Activated CD4-positive, alpha-beta memory T cell treated with anti-CD3 and anti-CD28 coated beads, Interleukin-2, amount 10 ng/mL, durations not matched to agents 7 days and 5 days (primary cell): Measurements from ENCODE around the gene HK2. TPM values are rescaled to one million over a fixed set of nuclear protein-coding genes. Genes with fewer than 3 reads are reported as not detected.
"Not testable (repeated sequence)": the region's sequence is repeated elsewhere in the genome, so short reads cannot be mapped to it uniquely, and the experiment has no call there.

ENCODE experiments used
- CTCF ChIA-PET: fragments of 350-600 bp; sonication (Branson Sonifier 250); formaldehyde crosslinking; loops from one replicate; lab custom pipeline; 2021; ENCODE audit warnings: antibody characterized with exemption, inconsistent platforms; lab: Charles Lee
- POLR2A ChIA-PET: fragments of 350-600 bp; sonication (Branson Sonifier 250); formaldehyde crosslinking; loops from one replicate; lab custom pipeline; 2021; ENCODE audit warnings: antibody characterized with exemption; lab: Charles Lee
- DNase-seq: peaks from one replicate; pipeline ENCODE4 v3.0.0-alpha.2; 2020
- H3K27ac Mint-ChIP-seq: one replicate; pipeline ENCODE4 v1.8.0; 2021; ENCODE audit warnings: mild to moderate bottlenecking, mixed read lengths
- H3K27me3 Mint-ChIP-seq: one replicate; pipeline ENCODE4 v1.8.0; 2021; ENCODE audit warnings: mixed read lengths
- H3K36me3 Mint-ChIP-seq: one replicate; pipeline ENCODE4 v1.8.0; 2021; ENCODE audit warnings: low read depth, mixed read lengths
- H3K4me1 Mint-ChIP-seq: one replicate; pipeline ENCODE4 v1.8.0; 2021; ENCODE audit warnings: mixed read lengths
- H3K4me3 Mint-ChIP-seq: one replicate; pipeline ENCODE4 v1.8.0; 2021; ENCODE audit warnings: mild to moderate bottlenecking, mixed read lengths
- H3K9me3 Mint-ChIP-seq: one replicate; pipeline ENCODE4 v1.8.0; 2021; ENCODE audit warnings: mixed read lengths
- total RNA-seq, 2 experiments: library from RNA; stranded (reverse); gene quantifications; one replicate each; pipeline ENCODE4 v1.2.3, GENCODE V29; 2021

The HK2 gene
- total RNA-seq, 2 experiments from 2014 or later = 36.8 to 37.8 TPM

DNA sequence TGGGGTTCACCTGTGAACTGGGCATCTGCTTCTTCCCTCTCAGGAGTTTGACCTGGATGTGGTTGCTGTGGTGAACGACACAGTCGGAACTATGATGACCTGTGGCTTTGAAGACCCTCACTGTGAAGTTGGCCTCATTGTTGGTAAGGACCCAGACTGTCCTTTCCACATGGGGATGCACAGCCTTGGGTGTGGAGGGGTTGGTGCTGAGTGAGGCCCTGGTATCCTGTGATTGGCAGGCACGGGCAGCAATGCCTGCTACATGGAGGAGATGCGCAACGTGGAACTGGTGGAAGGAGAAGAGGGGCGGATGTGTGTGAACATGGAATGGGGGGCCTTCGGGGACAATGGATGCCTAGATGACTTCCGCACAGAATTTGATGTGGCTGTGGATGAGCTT, 52.3 kb downstream of the HK2 start:
- H3K4me1 Mint-ChIP-seq = no peaks in the 10 kb centered on the region
- H3K9me3 Mint-ChIP-seq = no peaks in the 10 kb centered on the region
- H3K4me3 Mint-ChIP-seq = no peak overlapping the region
- DNase-seq = no peak
- ChIA-PET POLR2A (interaction anchor here (1.2 kb wide), 1 partner anchor 52 kb away, joined by 5 read pairs; the partner anchor contains the start of gene HK2), CTCF (interaction anchor here (1.3 kb wide), 1 partner anchor 171 kb away, joined by 4 read pairs; no protein-coding TSS in a partner anchor)
- H3K27ac Mint-ChIP-seq = no peak overlapping the region
- no peaks in the 10 kb centered on the region for H3K27me3 Mint-ChIP-seq
- peaks cover 62% of the 10 kb centered on the region for H3K36me3 Mint-ChIP-seq

DNA sequence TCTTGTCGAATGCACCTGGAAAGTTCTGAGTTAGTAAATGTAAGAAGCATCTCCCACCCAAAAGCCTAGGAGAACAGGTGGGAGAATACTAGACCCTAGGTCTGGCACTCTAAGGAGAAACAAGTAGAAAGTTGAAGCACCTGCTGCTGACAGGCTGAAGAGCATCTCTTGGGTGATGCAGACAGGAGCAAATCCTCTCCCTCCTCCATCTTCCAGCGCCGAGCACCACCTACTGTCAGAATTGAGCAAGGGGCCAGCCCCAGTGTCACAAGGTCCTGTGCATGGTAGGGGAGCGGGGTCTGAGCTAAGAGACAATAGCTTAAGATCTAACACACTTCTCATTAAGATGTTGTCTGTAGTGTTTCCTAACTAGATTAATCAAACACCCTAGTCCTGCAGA, 52.9 kb downstream of the HK2 start:
- Mint-ChIP-seq H3K27me3 (no peaks in the 10 kb centered on the region), H3K9me3 (no peaks in the 10 kb centered on the region), H3K27ac (no peak overlapping the region), H3K4me1 (no peaks in the 10 kb centered on the region), H3K4me3 (no peak overlapping the region), H3K36me3 (peaks cover 66% of the 10 kb centered on the region)
- no peak for DNase-seq
- ChIA-PET POLR2A (no interaction called here), CTCF (interaction anchor here (1.3 kb wide), 1 partner anchor 172 kb away, joined by 4 read pairs; no protein-coding TSS in a partner anchor)

DNA sequence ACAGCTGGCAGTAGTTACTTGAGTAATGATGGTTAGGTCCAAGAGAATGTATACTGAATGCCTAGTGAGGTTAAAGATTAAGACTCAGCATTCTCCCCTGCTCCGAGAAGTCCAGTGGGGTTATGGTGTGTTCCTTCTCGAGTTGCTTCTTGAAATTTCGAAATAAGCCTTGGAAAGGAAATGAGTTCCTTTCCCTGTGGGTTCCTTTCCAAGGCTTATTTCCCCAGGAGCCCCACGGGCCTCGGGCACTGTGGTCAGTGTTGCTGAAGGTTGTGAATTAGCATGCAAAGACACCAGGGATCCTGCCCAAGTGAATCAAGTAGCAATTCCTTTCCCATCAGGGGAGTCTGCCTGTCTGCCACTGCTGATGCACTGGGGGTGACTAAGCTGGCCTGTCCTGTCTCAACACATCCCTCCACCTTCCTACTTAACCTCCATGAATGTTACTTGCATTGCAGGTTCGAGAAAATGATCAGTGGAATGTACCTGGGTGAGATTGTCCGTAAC, 53.6 kb downstream of the HK2 start:
- H3K36me3 Mint-ChIP-seq = peaks cover 67% of the 10 kb centered on the region
- H3K27me3 Mint-ChIP-seq = no peaks in the 10 kb centered on the region
- ChIA-PET POLR2A (no interaction called here), CTCF (no interaction called here)
- no peak for DNase-seq
- H3K27ac Mint-ChIP-seq = no peak overlapping the region
- H3K4me1 Mint-ChIP-seq = no peaks in the 10 kb centered on the region
- no peak overlapping the region for H3K4me3 Mint-ChIP-seq
- no peaks in the 10 kb centered on the region for H3K9me3 Mint-ChIP-seq

DNA sequence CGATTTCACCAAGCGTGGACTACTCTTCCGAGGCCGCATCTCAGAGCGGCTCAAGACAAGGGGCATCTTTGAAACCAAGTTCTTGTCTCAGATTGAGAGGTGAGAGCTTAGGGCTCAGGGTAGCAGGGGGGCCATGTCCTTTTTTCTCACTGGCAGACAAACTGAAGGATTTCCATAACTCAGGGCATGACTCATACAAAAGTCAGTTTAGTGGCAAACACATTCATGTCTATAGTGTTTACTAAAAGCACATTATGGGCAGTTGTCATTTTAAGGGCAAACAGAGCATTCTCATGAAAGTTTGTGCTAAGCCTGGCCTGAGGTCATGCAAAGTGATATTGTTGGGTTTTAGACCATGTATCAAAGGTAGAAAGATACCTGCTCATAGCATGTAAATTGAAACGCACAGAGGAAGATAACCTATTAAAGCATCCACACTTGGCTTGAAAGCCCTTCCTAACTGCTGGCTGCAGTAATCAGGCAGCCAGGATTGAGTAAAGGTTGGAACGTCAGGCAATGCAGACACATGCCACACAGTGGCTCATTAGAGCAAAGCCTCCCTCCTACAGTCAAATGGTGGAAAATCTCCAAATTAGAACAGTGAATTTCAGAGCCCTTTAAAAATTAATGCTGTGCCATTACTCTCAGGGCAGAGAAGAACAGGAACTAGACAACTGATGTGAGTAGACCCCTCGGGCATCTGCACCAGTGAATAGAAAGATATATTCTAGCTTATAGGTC, 54.2 kb downstream of the HK2 start:
- no peak overlapping the region for H3K27ac Mint-ChIP-seq
- CTCF ChIA-PET = no interaction called here

DNA sequence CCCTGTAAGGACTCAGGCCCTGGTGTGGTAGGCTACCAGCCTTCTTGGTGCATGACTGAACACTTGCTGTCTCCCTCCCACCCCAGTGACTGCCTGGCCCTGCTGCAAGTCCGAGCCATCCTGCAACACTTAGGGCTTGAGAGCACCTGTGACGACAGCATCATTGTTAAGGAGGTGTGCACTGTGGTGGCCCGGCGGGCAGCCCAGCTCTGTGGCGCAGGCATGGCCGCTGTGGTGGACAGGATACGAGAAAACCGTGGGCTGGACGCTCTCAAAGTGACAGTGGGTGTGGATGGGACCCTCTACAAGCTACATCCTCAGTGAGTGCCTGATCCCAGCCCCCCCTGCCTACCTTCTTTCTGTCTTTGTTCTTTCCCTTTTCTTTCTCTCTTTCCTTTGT, 55.2 kb downstream of the HK2 start:
- Mint-ChIP-seq H3K27me3 (no peaks in the 10 kb centered on the region), H3K9me3 (no peaks in the 10 kb centered on the region), H3K4me1 (no peaks in the 10 kb centered on the region), H3K27ac (no peak overlapping the region), H3K4me3 (no peak overlapping the region), H3K36me3 (peaks cover 70% of the 10 kb centered on the region)
- POLR2A ChIA-PET = no interaction called here
- CTCF ChIA-PET = no interaction called here
- no peak for DNase-seq

More for the DNA sequence above, 54.2 kb downstream of the HK2 start:
- Mint-ChIP-seq H3K9me3 (no peaks in the 10 kb centered on the region), H3K27me3 (no peaks in the 10 kb centered on the region), H3K4me3 (no peak overlapping the region), H3K4me1 (no peaks in the 10 kb centered on the region), H3K36me3 (peaks cover 62% of the 10 kb centered on the region)
- POLR2A ChIA-PET = no interaction called here
- DNase-seq = no peak

DNA sequence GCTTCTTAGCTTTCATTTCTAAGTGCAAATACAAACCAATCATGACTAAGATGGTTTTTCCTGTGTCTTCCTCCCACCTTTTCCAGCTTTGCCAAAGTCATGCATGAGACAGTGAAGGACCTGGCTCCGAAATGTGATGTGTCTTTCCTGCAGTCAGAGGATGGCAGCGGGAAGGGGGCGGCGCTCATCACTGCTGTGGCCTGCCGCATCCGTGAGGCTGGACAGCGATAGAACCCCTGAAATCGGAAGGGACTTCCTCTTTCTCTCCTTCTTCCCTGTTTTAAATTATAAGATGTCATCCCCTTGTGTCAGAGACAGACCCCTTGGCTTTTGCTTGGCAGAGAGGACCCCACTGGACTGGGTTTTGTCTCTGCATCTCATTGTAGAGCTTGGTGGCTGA, 56.8 kb downstream of the HK2 start:
- H3K27ac Mint-ChIP-seq = no peak overlapping the region
- ChIA-PET CTCF (no interaction called here), POLR2A (no interaction called here)
- no peak overlapping the region for H3K4me3 Mint-ChIP-seq
- H3K27me3 Mint-ChIP-seq = no peaks in the 10 kb centered on the region
- no peak for DNase-seq
- H3K36me3 Mint-ChIP-seq = peaks cover 74% of the 10 kb centered on the region
- no peaks in the 10 kb centered on the region for H3K4me1 Mint-ChIP-seq
- H3K9me3 Mint-ChIP-seq = peaks cover 5% of the 10 kb centered on the region

DNA sequence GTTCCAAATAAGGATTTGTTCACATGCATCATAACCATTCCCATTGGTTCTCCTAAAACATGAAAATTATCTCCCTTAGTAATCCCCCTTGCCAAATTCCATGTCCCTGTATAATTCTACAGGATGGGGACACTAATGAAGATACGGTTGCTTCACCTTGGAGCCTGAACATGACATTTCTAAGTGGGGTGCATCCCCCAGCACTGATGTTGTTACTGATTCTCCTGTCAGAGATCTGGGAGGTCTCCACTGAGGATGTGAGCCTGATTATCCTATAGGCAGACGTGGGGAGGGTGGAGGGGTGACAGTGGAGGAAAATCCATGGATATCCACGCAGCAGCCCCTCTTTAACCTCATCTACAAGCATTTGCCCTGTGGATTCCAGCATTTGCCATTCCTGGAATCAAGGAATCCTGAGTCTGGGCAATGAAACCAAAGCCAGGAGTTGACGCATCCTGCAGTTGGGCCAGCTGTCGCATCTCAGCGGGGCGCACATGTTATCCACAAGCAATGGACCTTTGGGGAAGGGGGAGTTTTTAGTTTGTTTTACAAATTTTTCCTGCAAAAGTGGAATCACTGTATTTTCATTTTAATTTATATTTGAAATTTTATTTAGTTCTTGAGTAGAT, 57.3 kb downstream of the HK2 start:
- POLR2A ChIA-PET = no interaction called here

DNA sequence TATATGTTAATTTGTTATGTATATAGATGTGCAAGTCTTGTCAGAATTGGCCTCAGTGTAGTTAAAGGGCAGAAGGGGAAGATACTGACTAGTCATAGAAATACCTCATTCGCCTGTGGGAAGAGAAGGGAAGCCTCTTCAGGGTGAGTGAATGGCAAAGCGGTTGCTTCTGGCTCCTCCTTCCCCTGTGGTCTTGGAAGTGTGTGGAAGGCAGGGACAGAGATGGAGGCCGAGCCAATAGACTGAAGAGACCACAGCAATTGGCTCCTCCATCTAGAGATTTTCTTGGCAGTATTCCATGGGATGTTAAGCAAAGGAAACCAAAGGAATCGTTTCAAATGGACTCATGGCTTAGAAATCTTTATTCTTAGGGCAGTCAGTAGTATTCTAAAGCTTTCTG, 57.9 kb downstream of the HK2 start:
- H3K4me3 Mint-ChIP-seq, H3K27me3 Mint-ChIP-seq, H3K4me1 Mint-ChIP-seq, POLR2A ChIA-PET, DNase-seq, H3K9me3 Mint-ChIP-seq, H3K27ac Mint-ChIP-seq, CTCF ChIA-PET: not testable (repeated sequence)
- H3K36me3 Mint-ChIP-seq = peaks cover 68% of the 10 kb centered on the region

More for the DNA sequence above, 57.3 kb downstream of the HK2 start:
- DNase-seq = no peak
- Mint-ChIP-seq H3K4me1 (no peaks in the 10 kb centered on the region), H3K9me3 (peaks cover 5% of the 10 kb centered on the region), H3K27me3 (no peaks in the 10 kb centered on the region), H3K36me3 (peaks cover 73% of the 10 kb centered on the region), H3K27ac (no peak overlapping the region), H3K4me3 (no peak overlapping the region)
- CTCF ChIA-PET = no interaction called here

DNA sequence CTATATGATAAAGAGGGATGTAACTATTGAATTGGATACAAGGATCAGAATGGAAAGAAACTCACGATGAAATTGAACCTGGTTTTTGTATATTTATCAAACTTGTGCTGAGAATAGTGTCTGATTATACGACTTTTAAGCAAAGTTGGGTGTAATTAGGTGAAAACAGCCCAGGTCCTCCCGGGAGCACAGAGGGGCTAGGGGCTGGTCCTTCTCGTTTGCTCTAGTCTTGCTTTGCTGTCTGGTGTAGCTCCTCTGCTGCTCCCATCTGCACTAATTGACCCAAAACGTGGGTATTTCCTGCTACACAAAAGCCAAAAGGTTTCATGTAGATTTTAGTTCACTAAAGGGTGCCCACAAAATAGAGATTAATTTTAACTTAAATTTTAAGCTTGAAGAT, 58.7 kb downstream of the HK2 start:
- CTCF ChIA-PET = no interaction called here

DNA sequence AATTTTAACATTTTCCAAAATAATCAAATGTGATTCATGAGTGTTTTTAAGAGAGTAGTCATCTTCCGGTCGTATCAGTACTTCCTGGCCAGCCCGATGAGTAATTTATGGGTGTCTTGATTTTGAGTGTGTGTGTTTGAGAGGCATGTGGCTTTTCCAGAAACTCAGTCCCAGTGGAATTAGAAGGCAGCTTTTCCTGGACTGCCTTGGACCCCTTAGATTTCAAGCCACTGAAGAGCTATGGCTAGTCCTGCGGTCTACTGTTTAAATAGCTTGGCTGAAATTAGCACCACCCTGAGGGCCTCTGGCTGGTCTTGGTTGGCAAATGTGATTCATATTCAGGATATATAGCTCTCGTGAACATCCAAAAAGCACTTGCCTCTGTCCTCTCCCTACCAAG, 59.4 kb downstream of the HK2 start:
- CTCF ChIA-PET = no interaction called here
- Mint-ChIP-seq H3K4me1 (no peaks in the 10 kb centered on the region), H3K36me3 (peaks cover 59% of the 10 kb centered on the region), H3K4me3 (no peak overlapping the region), H3K27ac (no peak overlapping the region), H3K27me3 (no peaks in the 10 kb centered on the region), H3K9me3 (peaks cover 5% of the 10 kb centered on the region)
- no peak for DNase-seq
- POLR2A ChIA-PET = no interaction called here

More for the DNA sequence above, 58.7 kb downstream of the HK2 start:
- Mint-ChIP-seq H3K27ac (no peak overlapping the region), H3K4me1 (no peaks in the 10 kb centered on the region), H3K4me3 (no peak overlapping the region), H3K36me3 (peaks cover 64% of the 10 kb centered on the region), H3K27me3 (no peaks in the 10 kb centered on the region), H3K9me3 (peaks cover 5% of the 10 kb centered on the region)
- POLR2A ChIA-PET = no interaction called here
- DNase-seq = no peak

DNA sequence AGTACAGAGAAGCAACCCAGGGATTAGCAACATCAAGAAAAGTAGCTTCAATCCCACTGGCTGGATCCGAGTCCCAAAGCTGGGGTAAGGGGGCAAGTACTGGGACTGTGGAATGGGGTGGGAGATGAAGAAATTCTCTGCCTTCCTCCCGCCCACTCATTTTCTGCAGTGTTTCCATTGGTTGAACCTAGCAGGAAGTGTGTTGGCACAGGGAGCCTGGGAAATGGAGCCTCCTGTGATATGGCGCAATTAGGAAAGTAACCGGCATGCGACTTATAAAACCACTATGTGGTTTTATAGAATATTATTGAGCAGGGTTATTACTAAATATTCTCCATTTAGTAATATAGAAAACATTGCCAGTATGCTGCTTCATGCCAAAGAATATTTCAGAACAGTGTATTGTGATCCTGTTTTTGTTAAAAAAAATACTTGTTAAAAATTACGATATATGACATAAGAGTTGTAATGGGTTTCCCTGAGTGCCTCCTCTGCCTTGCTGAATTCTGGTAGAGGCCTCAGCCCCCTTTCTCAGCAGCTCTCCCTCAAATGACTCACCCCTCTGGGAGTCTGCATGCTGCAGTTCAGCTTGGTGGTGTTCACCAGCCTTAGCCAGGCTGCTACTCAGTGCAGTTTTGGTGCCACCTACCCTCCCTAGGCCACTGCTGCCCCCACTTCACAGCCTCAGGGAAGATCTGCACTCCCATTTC, 60.5 kb downstream of the HK2 start:
- H3K9me3 Mint-ChIP-seq = peaks cover 5% of the 10 kb centered on the region
- no peaks in the 10 kb centered on the region for H3K27me3 Mint-ChIP-seq
- H3K4me3 Mint-ChIP-seq = no peak overlapping the region
- CTCF ChIA-PET = no interaction called here
- POLR2A ChIA-PET = no interaction called here
- H3K27ac Mint-ChIP-seq = no peak overlapping the region
- DNase-seq = no peak
- H3K36me3 Mint-ChIP-seq = peaks cover 58% of the 10 kb centered on the region
- no peaks in the 10 kb centered on the region for H3K4me1 Mint-ChIP-seq

DNA sequence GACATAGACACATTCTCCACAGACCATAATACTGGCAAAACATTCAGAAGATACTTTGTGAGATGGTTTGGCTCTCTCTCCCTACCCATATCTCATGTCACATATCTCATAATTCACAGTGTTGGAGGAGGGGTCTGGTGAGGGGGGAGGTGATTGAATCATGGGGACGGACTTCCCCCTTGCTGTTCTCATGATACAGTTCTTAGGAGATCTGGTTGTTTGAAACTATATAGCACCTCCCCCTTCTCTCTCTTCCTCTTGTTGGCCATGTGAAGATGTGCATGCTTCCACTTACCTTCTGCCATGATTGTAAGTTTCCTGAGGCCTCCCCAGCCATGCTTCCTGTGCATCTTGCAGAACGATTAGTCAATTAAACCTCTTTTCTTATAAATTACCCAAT, 61.1 kb downstream of the HK2 start:
- H3K36me3 Mint-ChIP-seq = peaks cover 53% of the 10 kb centered on the region
- H3K27me3 Mint-ChIP-seq = no peaks in the 10 kb centered on the region
- no peak overlapping the region for H3K27ac Mint-ChIP-seq
- ChIA-PET POLR2A (no interaction called here), CTCF (no interaction called here)
- DNase-seq = no peak
- H3K4me3 Mint-ChIP-seq = no peak overlapping the region
- H3K4me1 Mint-ChIP-seq = no peaks in the 10 kb centered on the region
- peaks cover 5% of the 10 kb centered on the region for H3K9me3 Mint-ChIP-seq

DNA sequence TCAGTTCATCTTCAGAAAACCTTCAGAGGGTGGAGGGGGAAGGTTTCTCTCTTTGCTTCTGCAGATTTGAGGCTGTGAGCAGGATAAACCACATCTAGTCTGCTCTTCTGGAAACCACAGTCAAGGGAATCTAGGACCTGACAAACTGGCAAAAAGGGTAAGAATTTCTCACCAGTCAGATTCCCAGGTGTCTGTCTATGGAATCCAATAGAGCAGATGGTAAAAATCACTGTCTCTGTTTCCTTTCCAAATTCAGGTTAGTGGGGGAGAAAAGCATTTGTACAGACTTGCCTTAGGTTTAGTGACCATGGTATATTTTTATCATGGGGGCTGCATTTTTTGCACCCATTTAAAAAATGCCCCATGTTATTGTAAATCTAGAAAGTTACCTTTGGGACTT, 62.3 kb downstream of the HK2 start:
- no peak overlapping the region for H3K27ac Mint-ChIP-seq
- peaks cover 5% of the 10 kb centered on the region for H3K9me3 Mint-ChIP-seq
- H3K36me3 Mint-ChIP-seq = peaks cover 41% of the 10 kb centered on the region
- H3K4me3 Mint-ChIP-seq = no peak overlapping the region
- ChIA-PET CTCF (no interaction called here), POLR2A (no interaction called here)
- no peaks in the 10 kb centered on the region for H3K27me3 Mint-ChIP-seq
- H3K4me1 Mint-ChIP-seq = no peaks in the 10 kb centered on the region
- DNase-seq = no peak
